GM12878 (cell line): Measurements from ENCODE around the gene ZIK1. TPM values are rescaled to one million over a fixed set of nuclear protein-coding genes. Genes with fewer than 3 reads are reported as not detected.

Experiments
- CREM ChIP-seq: IDR thresholded peaks from 2 replicates; pipeline ENCODE4 v1.6.1; 2014; ENCODE audit warnings: antibody characterized with exemption, low read depth
- JUNB ChIP-seq: IDR thresholded peaks from 2 replicates; pipeline ENCODE4 v1.6.1; 2016; ENCODE audit warnings: antibody characterized with exemption, mild to moderate bottlenecking
- MYC ChIP-seq: IDR thresholded peaks from 2 replicates; pipeline ENCODE4 v1.6.1; 2011; ENCODE audit warnings: mild to moderate bottlenecking, low read length, moderate library complexity, inconsistent platforms; ENCODE audit not compliant: insufficient read depth, insufficient replicate concordance, insufficient read length, severe bottlenecking
- NFIC ChIP-seq: IDR thresholded peaks from 2 replicates; pipeline ENCODE4 v1.6.1; 2012; ENCODE audit warnings: low read depth, mild to moderate bottlenecking, inconsistent platforms, low read length, moderate library complexity
- NFYA ChIP-seq: IDR thresholded peaks from 2 replicates; pipeline ENCODE4 v1.6.1; 2011; ENCODE audit warnings: low read depth, mild to moderate bottlenecking, low read length, improper control_type of control experiment, borderline replicate concordance
- NRF1 ChIP-seq: conservative IDR thresholded peaks from 2 replicates; pipeline ENCODE4 v1.6.1; 2011; ENCODE audit warnings: mild to moderate bottlenecking, low read depth, low read length, improper control_type of control experiment
- PAX5 ChIP-seq: IDR thresholded peaks from 2 replicates; pipeline ENCODE4 v1.6.1; 2011; ENCODE audit warnings: low read depth, low read length, borderline replicate concordance
- RAD51 ChIP-seq: fragments of 450-650 bp; IDR thresholded peaks from 2 replicates; pipeline ENCODE4 v1.6.1; 2016; ENCODE audit warnings: moderate library complexity, mild to moderate bottlenecking, inconsistent platforms
- RUNX3 ChIP-seq: IDR thresholded peaks from 2 replicates; pipeline ENCODE4 v1.6.1; 2012; ENCODE audit warnings: low read length, inconsistent platforms
- ZNF207 ChIP-seq: fragments of 450-650 bp; IDR thresholded peaks from 2 replicates; pipeline ENCODE4 v1.6.1; 2014; ENCODE audit warnings: antibody characterized with exemption, mild to moderate bottlenecking, borderline replicate concordance
- polyA plus RNA-seq, 11 experiments: library from polyadenylated mRNA; depleted of rRNA in 4 of 11; unstranded in 6 of 11; stranded (reverse) in 5 of 11; fragments of >200 nt; fragmentation: Nextera tagmentation in 4 of 11; fragmentation: Illumina TruSeq in 1 of 11; extraction: Ambion mirVana in 4 of 11; extraction: Trizol in 1 of 11; gene quantifications; 1 replicate in 1 of 11; 2 replicates in 10 of 11; pipeline versions ENCODE4 v1.2.1 to v1.2.3, GENCODE V29; 2011 to 2016; ENCODE audit warnings: inconsistent platforms in 2 of 11, missing spikeins in 2 of 11, low read depth in 1 of 11
- total RNA-seq, 4 experiments: library from RNA; depleted of rRNA in 3 of 4; stranded (reverse); fragments of >200 nt in 3 of 4; fragmentation: Illumina TruSeq in 1 of 4; extraction: Trizol in 1 of 4; gene quantifications; 2 replicates each; pipeline versions ENCODE4 v1.2.1 to v1.2.3, GENCODE V29; 2013 to 2021
- TF ChIP-seq, protein P1 (sequence below): fragments of 150-350 bp; IDR thresholded peaks from 2 replicates; pipeline ENCODE4 v1.6.1; 2016; ENCODE audit warnings: low read depth, low read length
- TF ChIP-seq, protein P2 (sequence below): IDR thresholded peaks from 2 replicates; pipeline ENCODE4 v1.6.1; 2011; ENCODE audit warnings: borderline replicate concordance, low read depth, mild to moderate bottlenecking, moderate library complexity, low read length; ENCODE audit not compliant: insufficient read depth, poor library complexity, severe bottlenecking
- TF ChIP-seq, protein P3 (sequence below): fragments of 450-650 bp; IDR thresholded peaks from 2 replicates; pipeline ENCODE4 v1.6.1; 2017; ENCODE audit warnings: low read depth, mild to moderate bottlenecking, moderate library complexity
- TF ChIP-seq, protein P4 (sequence below): fragments of 450-650 bp; formaldehyde crosslinking; IDR thresholded peaks from 2 replicates; pipeline ENCODE4 v1.4.0; 2022; ENCODE audit warnings: mild to moderate bottlenecking, moderate library complexity
- TF ChIP-seq, protein P5 (sequence below): fragments of 450-650 bp; formaldehyde crosslinking; IDR thresholded peaks from 2 replicates; pipeline ENCODE4 v1.5.0; 2022; ENCODE audit warnings: mild to moderate bottlenecking, missing genetic modification characterization

Gene ZIK1
- total and polyA plus RNA-seq, 10 of the 15 experiments (the other 5 are each of a cell fraction or from before 2014, with no cell fraction given) = 0.45 to 4.7 (median 2.7) TPM

DNA sequence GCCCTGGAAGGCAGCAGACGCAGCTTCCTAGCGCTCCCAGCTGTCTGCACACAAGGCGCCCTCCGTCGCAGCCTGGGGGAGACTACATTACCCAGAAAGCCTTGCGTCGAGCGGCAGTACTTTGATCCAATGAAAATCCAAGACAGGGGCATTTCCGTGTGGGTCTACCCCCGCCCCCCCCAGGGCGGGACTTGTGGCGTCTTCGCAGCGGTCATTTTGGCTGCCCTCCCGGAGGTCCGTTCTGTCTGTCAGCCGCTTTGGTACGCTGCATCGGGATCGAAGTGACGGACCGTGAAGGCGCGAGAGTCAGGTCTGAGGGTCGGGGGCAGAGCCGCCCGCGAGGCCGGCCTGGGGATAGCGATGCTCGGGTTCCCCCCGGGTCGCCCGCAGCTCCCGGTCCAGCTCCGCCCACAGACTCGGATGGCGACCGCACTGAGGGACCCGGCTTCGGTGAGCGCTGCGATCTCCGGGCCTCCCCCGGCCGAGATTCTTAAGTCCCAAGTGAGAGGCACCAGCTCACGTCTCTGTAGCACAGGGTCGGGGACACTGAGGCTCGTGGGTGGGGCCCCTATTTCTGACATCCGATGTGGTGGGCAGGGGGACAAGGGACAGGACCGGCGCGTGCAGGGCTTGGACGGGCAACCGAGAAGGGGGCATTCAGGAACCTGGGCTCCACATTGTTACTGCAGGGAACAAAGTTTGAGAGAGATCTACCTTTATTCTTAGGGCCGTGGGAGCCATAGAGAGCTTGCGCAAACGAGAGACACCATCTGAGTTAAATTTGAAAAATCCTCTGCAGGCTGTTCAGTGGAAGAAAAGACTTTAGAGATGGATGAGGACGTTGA lies 49.3 kb downstream of the ZIK1 start, which contains the start of gene ZNF211 (continued):
- TF ChIP-seq, protein P1, sequence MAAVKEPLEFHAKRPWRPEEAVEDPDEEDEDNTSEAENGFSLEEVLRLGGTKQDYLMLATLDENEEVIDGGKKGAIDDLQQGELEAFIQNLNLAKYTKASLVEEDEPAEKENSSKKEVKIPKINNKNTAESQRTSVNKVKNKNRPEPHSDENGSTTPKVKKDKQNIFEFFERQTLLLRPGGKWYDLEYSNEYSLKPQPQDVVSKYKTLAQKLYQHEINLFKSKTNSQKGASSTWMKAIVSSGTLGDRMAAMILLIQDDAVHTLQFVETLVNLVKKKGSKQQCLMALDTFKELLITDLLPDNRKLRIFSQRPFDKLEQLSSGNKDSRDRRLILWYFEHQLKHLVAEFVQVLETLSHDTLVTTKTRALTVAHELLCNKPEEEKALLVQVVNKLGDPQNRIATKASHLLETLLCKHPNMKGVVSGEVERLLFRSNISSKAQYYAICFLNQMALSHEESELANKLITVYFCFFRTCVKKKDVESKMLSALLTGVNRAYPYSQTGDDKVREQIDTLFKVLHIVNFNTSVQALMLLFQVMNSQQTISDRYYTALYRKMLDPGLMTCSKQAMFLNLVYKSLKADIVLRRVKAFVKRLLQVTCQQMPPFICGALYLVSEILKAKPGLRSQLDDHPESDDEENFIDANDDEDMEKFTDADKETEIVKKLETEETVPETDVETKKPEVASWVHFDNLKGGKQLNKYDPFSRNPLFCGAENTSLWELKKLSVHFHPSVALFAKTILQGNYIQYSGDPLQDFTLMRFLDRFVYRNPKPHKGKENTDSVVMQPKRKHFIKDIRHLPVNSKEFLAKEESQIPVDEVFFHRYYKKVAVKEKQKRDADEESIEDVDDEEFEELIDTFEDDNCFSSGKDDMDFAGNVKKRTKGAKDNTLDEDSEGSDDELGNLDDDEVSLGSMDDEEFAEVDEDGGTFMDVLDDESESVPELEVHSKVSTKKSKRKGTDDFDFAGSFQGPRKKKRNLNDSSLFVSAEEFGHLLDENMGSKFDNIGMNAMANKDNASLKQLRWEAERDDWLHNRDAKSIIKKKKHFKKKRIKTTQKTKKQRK = peak; percentile 55; the same call in 1 of the 2 replicates
- TF ChIP-seq NRF1 = no peak
- TF ChIP-seq, protein P2, sequence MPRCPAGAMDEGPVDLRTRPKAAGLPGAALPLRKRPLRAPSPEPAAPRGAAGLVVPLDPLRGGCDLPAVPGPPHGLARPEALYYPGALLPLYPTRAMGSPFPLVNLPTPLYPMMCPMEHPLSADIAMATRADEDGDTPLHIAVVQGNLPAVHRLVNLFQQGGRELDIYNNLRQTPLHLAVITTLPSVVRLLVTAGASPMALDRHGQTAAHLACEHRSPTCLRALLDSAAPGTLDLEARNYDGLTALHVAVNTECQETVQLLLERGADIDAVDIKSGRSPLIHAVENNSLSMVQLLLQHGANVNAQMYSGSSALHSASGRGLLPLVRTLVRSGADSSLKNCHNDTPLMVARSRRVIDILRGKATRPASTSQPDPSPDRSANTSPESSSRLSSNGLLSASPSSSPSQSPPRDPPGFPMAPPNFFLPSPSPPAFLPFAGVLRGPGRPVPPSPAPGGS = no peak
- TF ChIP-seq, protein P3, sequence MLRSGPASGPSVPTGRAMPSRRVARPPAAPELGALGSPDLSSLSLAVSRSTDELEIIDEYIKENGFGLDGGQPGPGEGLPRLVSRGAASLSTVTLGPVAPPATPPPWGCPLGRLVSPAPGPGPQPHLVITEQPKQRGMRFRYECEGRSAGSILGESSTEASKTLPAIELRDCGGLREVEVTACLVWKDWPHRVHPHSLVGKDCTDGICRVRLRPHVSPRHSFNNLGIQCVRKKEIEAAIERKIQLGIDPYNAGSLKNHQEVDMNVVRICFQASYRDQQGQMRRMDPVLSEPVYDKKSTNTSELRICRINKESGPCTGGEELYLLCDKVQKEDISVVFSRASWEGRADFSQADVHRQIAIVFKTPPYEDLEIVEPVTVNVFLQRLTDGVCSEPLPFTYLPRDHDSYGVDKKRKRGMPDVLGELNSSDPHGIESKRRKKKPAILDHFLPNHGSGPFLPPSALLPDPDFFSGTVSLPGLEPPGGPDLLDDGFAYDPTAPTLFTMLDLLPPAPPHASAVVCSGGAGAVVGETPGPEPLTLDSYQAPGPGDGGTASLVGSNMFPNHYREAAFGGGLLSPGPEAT = no peak
- peak; percentile 46; the same call in 1 of the 2 replicates for TF ChIP-seq NFYA
- TF ChIP-seq RUNX3 = peak; percentile 69
- TF ChIP-seq RAD51 = no peak
- no peak; the same call in 1 of the 2 replicates for TF ChIP-seq ZNF207
- no peak for TF ChIP-seq NFIC
- TF ChIP-seq MYC = no peak
- peak; percentile 87; the same call in 1 of the 2 replicates for TF ChIP-seq CREM
- TF ChIP-seq JUNB = no peak
- TF ChIP-seq, protein P4, sequence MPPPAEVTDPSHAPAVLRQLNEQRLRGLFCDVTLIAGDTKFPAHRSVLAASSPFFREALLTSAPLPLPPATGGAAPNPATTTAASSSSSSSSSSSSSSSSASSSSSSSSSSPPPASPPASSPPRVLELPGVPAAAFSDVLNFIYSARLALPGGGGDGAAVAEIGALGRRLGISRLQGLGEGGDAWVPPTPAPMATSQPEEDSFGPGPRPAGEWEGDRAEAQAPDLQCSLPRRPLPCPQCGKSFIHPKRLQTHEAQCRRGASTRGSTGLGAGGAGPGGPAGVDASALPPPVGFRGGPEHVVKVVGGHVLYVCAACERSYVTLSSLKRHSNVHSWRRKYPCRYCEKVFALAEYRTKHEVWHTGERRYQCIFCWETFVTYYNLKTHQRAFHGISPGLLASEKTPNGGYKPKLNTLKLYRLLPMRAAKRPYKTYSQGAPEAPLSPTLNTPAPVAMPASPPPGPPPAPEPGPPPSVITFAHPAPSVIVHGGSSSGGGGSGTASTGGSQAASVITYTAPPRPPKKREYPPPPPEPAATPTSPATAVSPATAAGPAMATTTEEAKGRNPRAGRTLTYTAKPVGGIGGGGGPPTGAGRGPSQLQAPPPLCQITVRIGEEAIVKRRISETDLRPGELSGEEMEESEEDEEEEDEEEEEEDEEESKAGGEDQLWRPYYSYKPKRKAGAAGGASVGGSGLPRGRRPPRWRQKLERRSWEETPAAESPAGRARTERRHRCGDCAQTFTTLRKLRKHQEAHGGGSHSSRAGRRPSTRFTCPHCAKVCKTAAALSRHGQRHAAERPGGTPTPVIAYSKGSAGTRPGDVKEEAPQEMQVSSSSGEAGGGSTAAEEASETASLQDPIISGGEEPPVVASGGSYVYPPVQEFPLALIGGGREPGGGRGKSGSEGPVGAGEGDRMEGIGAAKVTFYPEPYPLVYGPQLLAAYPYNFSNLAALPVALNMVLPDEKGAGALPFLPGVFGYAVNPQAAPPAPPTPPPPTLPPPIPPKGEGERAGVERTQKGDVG (CRISPR knock-in tag) = no peak
- TF ChIP-seq, protein P5, sequence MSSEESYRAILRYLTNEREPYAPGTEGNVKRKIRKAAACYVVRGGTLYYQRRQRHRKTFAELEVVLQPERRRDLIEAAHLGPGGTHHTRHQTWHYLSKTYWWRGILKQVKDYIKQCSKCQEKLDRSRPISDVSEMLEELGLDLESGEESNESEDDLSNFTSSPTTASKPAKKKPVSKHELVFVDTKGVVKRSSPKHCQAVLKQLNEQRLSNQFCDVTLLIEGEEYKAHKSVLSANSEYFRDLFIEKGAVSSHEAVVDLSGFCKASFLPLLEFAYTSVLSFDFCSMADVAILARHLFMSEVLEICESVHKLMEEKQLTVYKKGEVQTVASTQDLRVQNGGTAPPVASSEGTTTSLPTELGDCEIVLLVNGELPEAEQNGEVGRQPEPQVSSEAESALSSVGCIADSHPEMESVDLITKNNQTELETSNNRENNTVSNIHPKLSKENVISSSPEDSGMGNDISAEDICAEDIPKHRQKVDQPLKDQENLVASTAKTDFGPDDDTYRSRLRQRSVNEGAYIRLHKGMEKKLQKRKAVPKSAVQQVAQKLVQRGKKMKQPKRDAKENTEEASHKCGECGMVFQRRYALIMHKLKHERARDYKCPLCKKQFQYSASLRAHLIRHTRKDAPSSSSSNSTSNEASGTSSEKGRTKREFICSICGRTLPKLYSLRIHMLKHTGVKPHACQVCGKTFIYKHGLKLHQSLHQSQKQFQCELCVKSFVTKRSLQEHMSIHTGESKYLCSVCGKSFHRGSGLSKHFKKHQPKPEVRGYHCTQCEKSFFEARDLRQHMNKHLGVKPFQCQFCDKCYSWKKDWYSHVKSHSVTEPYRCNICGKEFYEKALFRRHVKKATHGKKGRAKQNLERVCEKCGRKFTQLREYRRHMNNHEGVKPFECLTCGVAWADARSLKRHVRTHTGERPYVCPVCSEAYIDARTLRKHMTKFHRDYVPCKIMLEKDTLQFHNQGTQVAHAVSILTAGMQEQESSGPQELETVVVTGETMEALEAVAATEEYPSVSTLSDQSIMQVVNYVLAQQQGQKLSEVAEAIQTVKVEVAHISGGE (CRISPR knock-in tag) = no peak
- no peak for TF ChIP-seq PAX5
